ENCODE results near the gene ERVK3-1.
"Not testable (repeated sequence)": the region's sequence is repeated elsewhere in the genome, so short reads cannot be mapped to it uniquely, and the experiment has no call there.

ERVK3-1 gene

DNA sequence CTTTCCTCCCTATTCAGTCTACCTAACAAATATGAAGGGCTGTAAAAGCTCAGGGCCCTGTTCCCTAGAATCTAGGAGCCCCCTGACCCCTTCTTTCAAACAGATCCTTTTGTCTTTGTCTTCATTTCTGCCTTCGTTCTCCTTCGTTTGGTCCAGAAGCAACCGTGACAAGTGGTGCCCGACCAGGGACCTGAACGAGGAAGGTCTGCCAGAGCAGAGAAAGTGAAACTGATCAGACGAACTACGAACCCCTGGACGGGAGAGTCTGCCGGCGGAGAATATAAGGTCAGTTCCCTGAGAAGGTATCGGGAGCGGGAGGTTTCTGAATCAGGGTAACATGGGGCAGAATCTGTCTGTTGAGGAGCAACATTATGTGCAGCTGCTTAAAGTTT, 751 bp downstream of the ERVK3-1 start:
- peak; percentile 84 for DNase-seq

GRCh38 chr19:58307736-58308135, 2.6 kb downstream of the ERVK3-1 start:
- DNase-seq: no peak

- not testable (repeated sequence) for DNase-seq
Observed at GRCh38 chr19:58310685-58311084, 5.5 kb downstream of the ERVK3-1 start.

DNA sequence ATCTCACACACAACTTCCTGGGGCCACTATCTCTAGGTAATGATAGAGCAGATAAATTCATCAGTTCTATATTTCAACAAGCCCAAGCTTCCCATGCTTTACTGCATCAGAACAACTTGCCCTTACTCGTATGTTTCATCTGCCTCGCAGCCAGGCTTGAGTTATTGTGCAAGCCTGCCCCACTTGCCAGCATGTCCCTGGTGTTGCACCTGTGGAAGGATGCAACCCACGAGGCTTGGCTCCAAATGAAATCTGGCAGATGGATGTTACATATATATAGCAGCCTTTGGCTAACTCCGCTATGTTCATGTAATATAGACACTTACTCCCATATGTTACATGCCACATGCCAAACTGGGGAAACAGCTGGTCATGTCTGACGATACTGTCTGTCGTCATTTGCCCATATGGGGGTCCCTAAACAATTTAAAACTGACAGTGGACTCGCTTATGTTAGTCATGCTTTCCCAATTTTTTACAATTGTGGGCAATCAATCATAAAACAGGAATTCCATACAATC, 6.2 kb downstream of the ERVK3-1 start:
- no peak for DNase-seq

GRCh38 chr19:58315580-58315979, 10.4 kb downstream of the ERVK3-1 start:
- DNase-seq: no peak

- peak; percentile 72 for DNase-seq
Observed at GRCh38 chr19:58317476-58318072, 12.4 kb downstream of the ERVK3-1 start.

GRCh38 chr19:58318297-58318696, 13.1 kb downstream of the ERVK3-1 start:
- DNase-seq: no peak

- DNase-seq: no peak
Observed at GRCh38 chr19:58319241-58319640, 14.1 kb downstream of the ERVK3-1 start.

GRCh38 chr19:58325311-58326022, 20.3 kb downstream of the ERVK3-1 start:
- DNase-seq: no peak

- DNase-seq: no peak
Observed at GRCh38 chr19:58326501-58326913, 21.3 kb downstream of the ERVK3-1 start.

GRCh38 chr19:58326914-58327726, 21.9 kb downstream of the ERVK3-1 start, which contains the start of gene ZSCAN22:
TSS of gene ZSCAN22 (plus strand) at chr19:58326994. CDS start at chr19:58334803, 7,809 bp downstream.
- peak; percentile 98 for DNase-seq

DNA sequence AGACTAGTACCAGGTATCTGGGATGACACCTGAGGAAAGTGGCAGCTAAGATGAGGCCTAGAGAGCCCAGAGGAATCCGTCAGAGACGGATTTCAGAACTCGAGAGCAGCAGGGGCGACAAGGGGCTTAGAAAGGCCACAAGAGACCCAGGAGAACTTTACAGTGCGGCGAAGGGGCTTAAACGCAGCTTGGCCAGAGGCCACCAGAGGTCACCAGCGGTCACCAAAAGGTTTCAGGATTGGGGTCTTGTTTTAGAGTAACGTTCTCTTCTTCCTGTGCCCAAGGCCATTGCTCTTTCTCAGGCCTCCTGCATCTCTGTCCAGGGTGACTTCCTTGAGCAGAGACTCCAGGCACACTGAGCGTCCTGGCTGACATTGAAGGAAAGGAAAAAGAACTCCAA, 23.8 kb downstream of the ERVK3-1 start:
- DNase-seq: peak; percentile 60

GRCh38 chr19:58330458-58330857, 25.3 kb downstream of the ERVK3-1 start:
- DNase-seq: peak; percentile 15

GRCh38 chr19:58332697-58333096, 27.5 kb downstream of the ERVK3-1 start:
- DNase-seq: no peak

- no peak for DNase-seq
Observed at GRCh38 chr19:58334691-58335249, 29.6 kb downstream of the ERVK3-1 start.

- no peak for DNase-seq
Observed at GRCh38 chr19:58335630-58336029, 30.5 kb downstream of the ERVK3-1 start.

DNA sequence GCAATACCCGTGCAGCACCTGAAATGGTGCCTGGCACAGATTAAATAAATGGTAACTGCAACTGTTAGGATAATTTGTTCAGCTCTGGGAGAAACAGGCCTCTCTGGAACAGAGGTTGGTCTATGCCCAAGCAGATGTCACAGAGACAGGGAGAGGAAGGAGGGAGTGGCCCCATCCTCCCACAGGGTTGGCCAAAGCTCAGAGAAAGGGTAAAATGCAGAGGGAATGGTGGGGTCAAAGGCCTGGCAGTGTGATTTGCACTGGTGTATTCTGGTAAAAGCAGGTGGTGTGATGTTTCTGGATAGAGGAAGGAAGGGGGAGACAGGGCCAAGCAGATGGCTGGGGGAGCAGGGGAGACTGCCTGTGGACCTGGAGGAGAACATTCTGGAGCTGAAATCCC, 31.0 kb downstream of the ERVK3-1 start:
- DNase-seq: no peak

DNA sequence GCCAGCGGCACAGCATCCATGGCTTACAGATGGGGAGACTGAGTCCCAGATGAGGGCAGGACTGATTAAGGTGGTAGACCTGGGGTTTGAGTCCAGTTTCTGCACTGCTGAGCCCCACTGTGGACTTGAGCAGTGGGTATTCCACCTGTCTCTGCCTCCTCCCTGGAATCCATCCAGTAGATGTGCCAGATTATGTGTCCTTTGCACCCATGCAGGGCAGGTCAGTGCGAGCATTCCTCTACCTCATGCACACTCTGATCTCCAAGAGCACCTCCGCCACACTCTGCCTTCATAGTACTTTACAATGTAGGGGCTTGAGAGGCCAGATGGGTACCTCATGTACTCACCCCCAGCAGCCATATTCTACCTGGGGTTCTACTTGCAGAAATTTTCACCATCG, 31.6 kb downstream of the ERVK3-1 start:
- DNase-seq: no peak

- DNase-seq: no peak
Observed at GRCh38 chr19:58338336-58338735, 33.2 kb downstream of the ERVK3-1 start.

GRCh38 chr19:58338825-58339558, 33.8 kb downstream of the ERVK3-1 start:
- DNase-seq: no peak

DNA sequence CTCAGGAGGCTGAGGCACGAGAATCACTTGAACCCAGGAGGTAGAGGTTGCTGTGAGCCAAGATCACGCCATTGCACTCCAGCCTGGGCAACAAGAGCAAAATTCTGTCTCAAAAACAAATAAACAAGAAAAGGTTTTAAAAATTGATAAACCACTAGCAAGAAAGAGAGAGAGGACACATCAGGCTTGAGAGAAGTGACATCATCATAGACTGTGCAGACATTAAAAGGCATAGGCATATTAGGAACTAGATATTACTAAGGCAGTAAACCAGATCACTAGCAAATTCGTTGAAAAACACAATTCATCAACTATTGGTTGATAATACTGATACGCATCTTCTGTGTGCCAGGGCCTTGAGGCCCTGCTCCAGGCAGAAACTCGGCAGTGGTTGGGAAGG, 40.4 kb downstream of the ERVK3-1 start:
- DNase-seq: no peak
